HG03469 (cell line): ENCODE measurements around the gene IQGAP1.
"Not testable (repeated sequence)": the region's sequence is repeated elsewhere in the genome, so short reads cannot be mapped to it uniquely, and the experiment has no call there.

Source experiments
- ATAC-seq: cut with Tn5 transposase; IDR thresholded peaks from one replicate; pipeline ENCODE4 v1.9.1; 2021; ENCODE audit warnings: mild to moderate bottlenecking, moderate library complexity, moderate number of reproducible peaks; ENCODE audit not compliant: unreplicated experiment

Gene IQGAP1

DNA sequence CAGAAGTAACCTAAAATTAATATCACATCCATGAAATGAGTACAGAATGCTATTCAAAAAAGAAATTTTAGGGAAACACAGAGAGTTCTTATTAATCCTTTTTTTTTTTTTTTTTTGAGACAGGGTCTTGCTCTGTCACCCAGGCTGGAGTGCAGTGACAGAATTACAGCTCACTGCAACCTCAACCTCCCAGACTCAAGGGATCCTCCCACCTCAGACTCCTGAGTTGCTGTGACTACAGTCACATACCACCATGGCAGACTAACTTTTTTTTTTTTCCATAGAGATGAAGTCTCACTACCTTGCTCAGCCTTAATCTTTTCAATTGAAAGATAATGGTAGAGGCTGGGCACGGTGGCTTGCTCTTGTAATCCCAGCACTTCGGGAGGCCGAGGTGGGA lies 135.3 kb downstream of the IQGAP1 start:
- no peak for ATAC-seq

GRCh38 chr15:90524018-90524803 lies 136.2 kb downstream of the IQGAP1 start:
- not testable (repeated sequence) for ATAC-seq

DNA sequence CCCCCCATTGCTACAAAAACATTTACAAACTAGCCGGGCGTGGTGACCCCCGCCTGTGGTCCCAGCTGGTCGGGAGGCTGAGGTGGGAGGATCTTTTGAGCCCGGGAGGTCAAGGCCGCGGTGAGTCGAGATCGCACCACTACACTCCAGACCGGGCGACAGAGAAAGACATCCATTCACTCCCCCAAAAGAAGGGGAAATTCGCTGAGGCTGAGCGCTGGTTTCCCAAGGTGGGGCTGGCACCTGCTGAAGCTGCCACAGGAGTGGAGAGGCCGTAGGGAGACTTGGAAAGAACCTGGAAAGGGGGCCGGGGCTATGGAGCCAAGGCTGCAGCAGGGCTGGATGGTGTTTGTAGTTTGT lies 140.9 kb downstream of the IQGAP1 start:
- ATAC-seq, result no peak

DNA sequence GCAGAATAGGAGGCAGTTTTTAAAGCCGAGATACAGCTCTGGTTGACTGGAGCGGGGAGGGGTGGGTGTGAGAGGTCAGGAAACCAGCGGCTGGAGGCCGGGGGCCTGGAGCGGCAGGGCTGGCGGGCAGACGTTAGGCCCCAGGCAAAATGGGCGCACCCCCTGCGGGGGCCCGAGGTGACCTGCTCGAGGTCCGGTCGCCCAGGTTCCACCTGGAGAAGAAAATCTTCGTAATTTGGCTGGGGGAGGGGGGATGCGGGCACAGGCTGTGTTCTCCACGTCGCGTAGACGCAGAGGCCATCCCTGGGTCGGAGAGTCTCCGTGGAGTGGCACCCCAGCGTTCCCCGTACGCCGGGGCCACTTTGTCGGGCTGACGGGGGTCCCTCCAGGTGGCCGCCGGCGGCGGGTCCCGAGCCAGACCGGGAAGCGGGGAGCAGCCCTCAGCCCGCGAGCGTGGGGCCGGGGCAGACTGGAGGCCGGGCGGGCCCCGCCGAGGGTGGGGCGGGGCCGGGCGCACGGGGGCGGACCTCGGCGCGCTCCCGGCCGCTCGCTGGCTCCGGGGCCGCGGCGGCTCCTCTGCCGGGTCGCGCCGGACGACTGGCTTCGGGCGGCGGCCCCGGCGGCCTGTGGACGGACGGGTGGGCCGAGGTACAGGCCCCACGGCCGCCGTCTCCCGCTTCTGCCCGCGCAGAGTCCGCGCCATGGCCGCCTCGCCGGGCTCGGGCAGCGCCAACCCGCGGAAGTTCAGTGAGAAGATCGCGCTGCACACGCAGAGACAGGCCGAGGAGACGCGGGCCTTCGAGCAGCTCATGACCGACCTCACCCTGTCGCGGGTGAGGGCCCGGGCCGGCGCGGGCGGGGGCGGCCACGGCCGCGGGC lies 141.6 kb downstream of the IQGAP1 start, which contains the start of gene CRTC3:
Gene CRTC3, plus strand, starts transcription at position 553 of the 879 bp plus-strand sequence. Its CDS starts 149 bp downstream, at position 702.
- ATAC-seq, result peak; percentile 47

GRCh38 chr15:90530250-90531051 lies 142.4 kb downstream of the IQGAP1 start:
- ATAC-seq, result peak; percentile 2

DNA sequence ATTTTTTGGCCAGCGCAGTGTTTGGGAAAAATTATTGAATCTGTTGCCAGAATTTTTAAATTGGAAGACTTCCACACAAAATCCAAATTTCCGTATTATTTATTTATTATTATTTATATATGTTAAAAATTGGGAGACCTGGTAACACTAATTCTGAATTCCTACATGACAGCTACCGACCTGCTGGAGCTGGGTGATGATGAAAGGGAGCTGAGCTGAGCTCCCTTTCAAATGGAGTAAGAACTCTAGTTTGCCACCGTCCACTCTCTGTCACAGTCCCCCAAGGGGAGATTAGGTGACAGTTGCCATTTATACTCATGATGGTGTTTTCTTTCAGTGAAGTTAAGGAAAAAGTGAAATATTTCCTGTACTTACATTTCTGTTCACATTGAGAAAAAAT lies 143.1 kb downstream of the IQGAP1 start:
- no peak for ATAC-seq

DNA sequence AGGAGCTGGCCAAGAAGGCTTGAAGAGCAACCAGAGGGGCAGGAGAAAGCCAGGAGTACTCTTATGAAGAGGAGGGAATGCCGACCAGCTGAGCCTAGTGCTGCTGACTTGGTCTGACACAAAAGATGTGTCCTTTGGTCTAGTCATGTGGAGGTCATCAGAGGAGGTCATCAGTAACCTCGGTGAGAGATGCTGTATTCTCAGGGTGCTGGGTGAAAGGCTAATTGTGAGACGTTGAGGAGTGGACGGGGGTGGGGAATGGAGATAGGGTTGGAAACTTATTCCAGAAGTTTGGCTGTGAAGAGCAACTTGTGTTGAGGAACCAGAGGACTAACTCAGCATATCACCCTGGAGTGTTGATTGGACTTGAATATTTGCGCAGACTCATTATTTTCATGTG lies 147.2 kb downstream of the IQGAP1 start:
- no peak for ATAC-seq

- no peak for ATAC-seq
Observed at GRCh38 chr15:90539789-90540188, 151.7 kb downstream of the IQGAP1 start.

GRCh38 chr15:90540768-90541167 lies 152.7 kb downstream of the IQGAP1 start:
- no peak for ATAC-seq

- ATAC-seq, result no peak
Observed at GRCh38 chr15:90545095-90545494, 157.1 kb downstream of the IQGAP1 start.

DNA sequence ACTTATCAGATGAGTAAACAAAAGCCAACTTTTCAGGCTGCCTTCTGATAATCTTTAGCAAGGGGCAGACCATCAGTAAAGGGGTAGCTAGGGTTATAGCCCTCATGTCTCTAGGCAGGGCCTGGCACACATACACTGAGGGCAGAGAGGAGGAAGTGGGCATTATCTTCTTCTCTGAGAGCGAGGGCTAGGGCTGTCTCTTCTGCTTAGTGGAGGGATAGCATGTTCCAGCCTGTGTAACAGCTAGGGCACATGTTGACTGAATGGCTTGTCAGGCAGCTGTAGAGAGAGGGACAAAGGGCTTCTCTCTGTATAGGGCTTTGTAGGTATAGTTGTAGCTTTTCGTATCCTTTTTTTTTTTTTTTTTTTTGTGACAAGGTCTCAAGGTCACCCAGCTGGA lies 159.5 kb downstream of the IQGAP1 start:
- ATAC-seq, result no peak

GRCh38 chr15:90550919-90551318 lies 162.9 kb downstream of the IQGAP1 start:
- ATAC-seq, result peak; percentile 36
